Transverse colon (tissue), 4 donors: ENCODE results near the gene SHH. TPM values are rescaled to one million over a fixed set of nuclear protein-coding genes. Genes with fewer than 3 reads are reported as not detected.

Experiments used
- DNase-seq: peaks from one replicate; pipeline ENCODE4 v3.0.0-alpha.2; 2019
- H3K27ac ChIP-seq, 4 donors: fragments of 200-600 bp; sonication (generic); 2 replicates each; pipeline ENCODE4 v1.5.1; 2016 to 2018; ENCODE audit warnings: inconsistent platforms in 4 of 4
- H3K27me3 ChIP-seq: fragments of 200-600 bp; sonication (generic); 2 replicates; pipeline ENCODE4 v1.5.1; 2017; ENCODE audit warnings: inconsistent platforms
- H3K36me3 ChIP-seq, 4 donors: fragments of 200-600 bp; sonication (generic); 2 replicates each; pipeline ENCODE4 v1.5.1; 2017 to 2019; ENCODE audit warnings: inconsistent platforms in 4 of 4
- H3K4me1 ChIP-seq, 4 donors: fragments of 200-600 bp; sonication (generic); 2 replicates each; pipeline ENCODE4 v1.5.1; 2017 to 2020; ENCODE audit warnings: inconsistent platforms in 4 of 4
- H3K4me3 ChIP-seq, 4 donors: fragments of 200-600 bp; sonication (generic); 1 replicate in 1 of 4; 2 replicates in 3 of 4; pipeline versions ENCODE4 v1.5.1 to v1.6.1; 2017 to 2019; ENCODE audit warnings: inconsistent platforms in 4 of 4
- H3K9me3 ChIP-seq, 2 donors: fragments of 200-600 bp; sonication (generic); 2 replicates each; pipeline ENCODE4 v1.5.1; 2017 to 2019; ENCODE audit warnings: inconsistent platforms in 2 of 2
- EP300 ChIP-seq: sonication (generic); formaldehyde crosslinking; IDR thresholded peaks from one replicate; pipeline ENCODE4 v1.6.1; 2017; ENCODE audit warnings: antibody characterized with exemption, low read depth
- POLR2A ChIP-seq: fragments of 450-650 bp; IDR thresholded peaks from one replicate; pipeline ENCODE4 v1.6.1; 2016; ENCODE audit warnings: antibody characterized with exemption, mild to moderate bottlenecking, moderate library complexity
- POLR2AphosphoS5 ChIP-seq, 3 donors: sonication (generic); formaldehyde crosslinking; IDR thresholded peaks; one replicate each; pipeline ENCODE4 v1.6.1; 2016; ENCODE audit warnings: antibody characterized with exemption in 3 of 3
- WGBS, 2 donors: methylation state at CpG; one replicate each; pipeline ENCODE4 v1.1.5; 2018; ENCODE audit warnings: low coverage in 1 of 2; 5-methylcytosine and 5-hydroxymethylcytosine counted together
- in situ Hi-C, 4 donors: fragments of 200-750 bp; cut with MboI; loops; one replicate each; pipeline versions ENCODE4 v1.15.0 to v1.15.1; 2017; ENCODE audit warnings: low sequenced_read_pairs in 3 of 4, low pct_ligation_motif_present in 1 of 4, low pct_unique_long_range_greater_than_20kb in 1 of 4
- intact Hi-C: fragments of 100-400 bp; cut with DNase I; formaldehyde crosslinking; loops from one replicate; pipeline ENCODE4 v1.15.1; 2023; ENCODE audit warnings: low total_unique reads
- total RNA-seq, 4 donors: library from RNA; depleted of rRNA; stranded (reverse); fragments of >200 nt; gene quantifications; one replicate each; pipeline ENCODE4 v1.1.0, GENCODE V29; 2016
- TF ChIP-seq, protein P1 (sequence below), 5 experiments: fragments of 200-600 bp in 3 of 5; fragments of 450-650 bp in 2 of 5; sonication (generic) in 3 of 5; IDR thresholded peaks; 1 replicate in 2 of 5; 2 replicates in 3 of 5; pipeline ENCODE4 v1.5.1; 2016 to 2017; ENCODE audit warnings: antibody characterized with exemption in 5 of 5, inconsistent platforms in 3 of 5, mild to moderate bottlenecking in 2 of 5, moderate library complexity in 1 of 5

Gene SHH
- total RNA-seq, 4 donors from 2014 or later = 0.40 to 3.7 (median 2.0) TPM

DNA sequence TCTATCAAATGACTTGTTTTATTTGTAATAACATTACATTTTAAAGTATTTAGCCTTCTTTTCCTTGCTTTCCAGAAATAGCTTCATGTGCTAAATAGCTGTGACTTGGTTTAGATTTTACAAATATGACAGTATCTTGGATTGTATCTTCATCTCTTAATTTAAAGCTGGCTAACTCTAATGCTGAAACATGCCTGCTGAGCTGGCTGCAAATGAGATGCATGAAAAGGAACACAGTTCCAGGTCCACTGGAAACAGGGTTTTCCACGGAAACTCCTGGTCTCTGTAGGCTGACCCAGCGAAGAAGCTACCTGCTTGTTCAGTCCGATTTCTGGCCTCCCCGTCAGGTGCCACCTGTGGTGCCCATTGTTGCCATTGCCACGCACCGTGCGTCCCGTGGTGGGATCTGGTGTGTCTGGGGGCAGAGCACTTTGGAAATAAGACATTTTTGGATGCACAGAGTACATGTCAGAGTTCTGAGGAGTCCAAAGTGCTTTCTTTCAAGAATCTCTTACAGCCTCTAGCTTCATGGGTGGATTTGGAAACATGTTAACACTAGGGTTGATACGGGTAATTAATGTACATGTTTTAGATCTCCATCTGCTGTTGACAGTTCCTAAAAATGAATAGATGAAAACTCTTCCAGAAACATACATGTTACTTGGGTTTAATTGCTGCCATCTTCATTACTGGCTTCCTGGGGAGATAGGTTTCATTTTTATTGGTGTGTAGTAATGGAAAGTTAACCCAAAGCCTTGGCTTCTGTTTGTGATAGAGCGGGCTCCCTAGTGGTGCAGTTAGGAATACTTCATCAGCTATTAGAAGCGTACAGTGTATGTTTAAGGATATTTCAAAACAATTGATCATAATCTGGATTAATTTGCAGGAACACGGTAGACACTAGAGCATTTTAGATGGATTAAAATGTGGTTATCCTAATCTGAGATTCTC lies 45.0 kb downstream of the SHH start:
- no peak for DNase-seq
- Histone ChIP-seq H3K9me3 (no peaks in the 10 kb centered on the region), H3K27ac (no peak overlapping the region), H3K27me3 (no peaks in the 10 kb centered on the region), H3K36me3 (peaks cover 0 to 32% (median 15%) of the 10 kb centered on the region in 4 donors), H3K4me3 (no peak overlapping the region), H3K4me1 (peaks cover 0 to 24% (median 0%) of the 10 kb centered on the region in 4 donors)
- in situ Hi-C loops = loop anchor here in 3 of 4 donors (5.0 to 25.0 kb wide), 3 partner anchors 170 to 380 kb away; no protein-coding TSS in a partner anchor
- TF ChIP-seq POLR2A = no peak
- TF ChIP-seq, protein P1, sequence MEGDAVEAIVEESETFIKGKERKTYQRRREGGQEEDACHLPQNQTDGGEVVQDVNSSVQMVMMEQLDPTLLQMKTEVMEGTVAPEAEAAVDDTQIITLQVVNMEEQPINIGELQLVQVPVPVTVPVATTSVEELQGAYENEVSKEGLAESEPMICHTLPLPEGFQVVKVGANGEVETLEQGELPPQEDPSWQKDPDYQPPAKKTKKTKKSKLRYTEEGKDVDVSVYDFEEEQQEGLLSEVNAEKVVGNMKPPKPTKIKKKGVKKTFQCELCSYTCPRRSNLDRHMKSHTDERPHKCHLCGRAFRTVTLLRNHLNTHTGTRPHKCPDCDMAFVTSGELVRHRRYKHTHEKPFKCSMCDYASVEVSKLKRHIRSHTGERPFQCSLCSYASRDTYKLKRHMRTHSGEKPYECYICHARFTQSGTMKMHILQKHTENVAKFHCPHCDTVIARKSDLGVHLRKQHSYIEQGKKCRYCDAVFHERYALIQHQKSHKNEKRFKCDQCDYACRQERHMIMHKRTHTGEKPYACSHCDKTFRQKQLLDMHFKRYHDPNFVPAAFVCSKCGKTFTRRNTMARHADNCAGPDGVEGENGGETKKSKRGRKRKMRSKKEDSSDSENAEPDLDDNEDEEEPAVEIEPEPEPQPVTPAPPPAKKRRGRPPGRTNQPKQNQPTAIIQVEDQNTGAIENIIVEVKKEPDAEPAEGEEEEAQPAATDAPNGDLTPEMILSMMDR (IDR thresholded peaks at IDR 0.05) = no peak
- TF ChIP-seq POLR2AphosphoS5 (IDR thresholded peaks at IDR 0.05) = no peak
- no peak for TF ChIP-seq EP300
- 83 to 90% methylated on average over 4 to 12 of the region's 12 CpGs for WGBS, 2 donors
- intact Hi-C loops = loop anchor here (10.0 kb wide), 1 partner anchor 172 kb away; no protein-coding TSS in a partner anchor

DNA sequence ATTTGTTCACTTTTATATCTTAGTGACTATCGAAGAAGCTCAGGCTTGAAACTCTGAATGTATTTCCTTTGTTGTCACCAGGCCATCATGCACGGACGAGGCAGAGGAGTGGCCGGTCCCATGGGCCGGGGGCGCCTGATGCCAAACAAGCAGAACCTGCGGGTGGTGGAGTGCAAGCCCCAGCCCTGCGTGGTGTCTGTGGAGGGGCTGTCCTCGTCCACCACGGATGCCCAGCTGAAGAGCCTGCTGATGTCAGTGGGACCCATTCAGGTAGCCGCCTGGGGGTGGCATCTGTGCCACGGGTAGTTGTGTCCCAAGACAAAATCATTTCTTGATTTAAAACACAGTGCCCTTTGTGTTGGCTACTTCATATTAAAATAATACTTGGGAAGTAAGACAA lies 45.9 kb downstream of the SHH start:
- Histone ChIP-seq H3K4me3 (no peak overlapping the region), H3K9me3 (no peaks in the 10 kb centered on the region), H3K4me1 (peaks cover 0 to 31% (median 0%) of the 10 kb centered on the region in 4 donors), H3K36me3 (peaks cover 0 to 32% (median 15%) of the 10 kb centered on the region in 4 donors), H3K27me3 (no peaks in the 10 kb centered on the region), H3K27ac (no peak overlapping the region)
- no peak for DNase-seq
- 93 to 100% methylated on average over 2 to 12 of the region's 12 CpGs for WGBS, 2 donors
- intact Hi-C loops = loop anchor here (10.0 kb wide), 1 partner anchor 172 kb away; no protein-coding TSS in a partner anchor
- TF ChIP-seq, protein P1 (IDR thresholded peaks at IDR 0.05) = no peak
- no peak for TF ChIP-seq POLR2A
- TF ChIP-seq POLR2AphosphoS5 (IDR thresholded peaks at IDR 0.05) = no peak
- no peak for TF ChIP-seq EP300
- in situ Hi-C loops = loop anchor here in 3 of 4 donors (5.0 to 25.0 kb wide), 3 partner anchors 169 to 379 kb away; no protein-coding TSS in a partner anchor

DNA sequence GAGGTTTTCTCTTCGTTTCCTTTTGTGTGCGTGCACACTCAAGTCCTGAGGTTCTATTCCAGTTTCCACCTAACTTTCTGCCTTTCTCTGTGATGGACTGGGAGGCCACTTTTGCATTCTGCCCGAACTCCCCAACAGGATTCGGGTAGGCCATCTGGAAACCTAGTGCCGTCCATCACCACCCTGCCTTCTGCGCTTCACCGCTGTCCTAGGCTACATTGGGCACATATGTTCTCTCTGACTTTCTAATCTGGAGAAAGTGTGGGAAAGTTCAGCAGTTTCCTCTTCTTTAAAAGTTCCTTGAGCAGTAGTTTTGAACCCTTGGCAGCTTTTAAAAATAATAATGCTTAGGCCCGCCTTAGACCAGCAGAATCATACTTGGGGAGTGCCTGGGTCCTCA lies 46.8 kb downstream of the SHH start:
- intact Hi-C loops = loop anchor here (10.0 kb wide), 1 partner anchor 171 kb away; no protein-coding TSS in a partner anchor

More for the DNA sequence above, 46.8 kb downstream of the SHH start:
- Histone ChIP-seq H3K27ac (no peak overlapping the region), H3K27me3 (no peaks in the 10 kb centered on the region), H3K4me1 (peaks cover 0 to 37% (median 2%) of the 10 kb centered on the region in 4 donors), H3K4me3 (no peak overlapping the region), H3K9me3 (no peaks in the 10 kb centered on the region), H3K36me3 (peaks cover 0 to 32% (median 15%) of the 10 kb centered on the region in 4 donors)
- in situ Hi-C loops = loop anchor here in 3 of 4 donors (5.0 to 25.0 kb wide), 3 partner anchors 168 to 378 kb away; no protein-coding TSS in a partner anchor
- TF ChIP-seq POLR2A (no peak), POLR2AphosphoS5 (IDR thresholded peaks at IDR 0.05) (no peak), EP300 (no peak)
- TF ChIP-seq, protein P1 (IDR thresholded peaks at IDR 0.05) = no peak
- WGBS, 2 donors = 96 to 100% methylated on average over 6 to 8 of the region's 8 CpGs
- no peak for DNase-seq
